ENCODE results near the gene PDIA2. TPM values are rescaled to one million over a fixed set of nuclear protein-coding genes. Genes with fewer than 3 reads are reported as not detected.

PDIA2 gene
- total RNA-seq, 1 donor from 2014 or later = not detected

DNA sequence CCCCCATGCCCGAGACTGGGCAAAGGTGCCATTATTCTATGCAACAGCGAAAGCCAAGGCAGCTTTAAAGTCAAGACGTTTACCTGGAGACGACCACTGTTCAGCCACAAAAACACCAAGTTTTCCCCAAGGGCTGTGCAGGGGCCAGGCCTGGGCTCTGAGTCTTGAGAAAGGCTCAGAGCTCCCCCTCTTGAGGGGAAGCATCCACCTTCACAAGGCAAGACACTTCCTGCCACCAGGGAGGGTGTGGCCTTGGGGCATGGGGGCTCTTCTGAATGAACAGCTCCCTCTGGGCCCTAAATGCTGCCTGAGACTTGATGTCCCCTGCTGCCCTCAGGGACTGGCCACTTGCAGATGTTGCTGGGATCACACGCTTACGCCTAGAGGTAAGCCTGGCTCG, 26.5 kb downstream of the PDIA2 start:
- Histone ChIP-seq H3K36me3 (peaks cover 79% of the 10 kb centered on the region), H3K27me3 (ENCODE audit: low read depth) (no peaks in the 10 kb centered on the region), H3K9me3 (no peaks in the 10 kb centered on the region), H3K4me3 (no peak overlapping the region), H3K27ac (no peak overlapping the region), H3K4me1 (no peaks in the 10 kb centered on the region)
- intact Hi-C loops (cut with DNase I) = no loop called here
- ATAC-seq (no peak), DNase-seq (no peak)
- TF ChIP-seq, protein P1, sequence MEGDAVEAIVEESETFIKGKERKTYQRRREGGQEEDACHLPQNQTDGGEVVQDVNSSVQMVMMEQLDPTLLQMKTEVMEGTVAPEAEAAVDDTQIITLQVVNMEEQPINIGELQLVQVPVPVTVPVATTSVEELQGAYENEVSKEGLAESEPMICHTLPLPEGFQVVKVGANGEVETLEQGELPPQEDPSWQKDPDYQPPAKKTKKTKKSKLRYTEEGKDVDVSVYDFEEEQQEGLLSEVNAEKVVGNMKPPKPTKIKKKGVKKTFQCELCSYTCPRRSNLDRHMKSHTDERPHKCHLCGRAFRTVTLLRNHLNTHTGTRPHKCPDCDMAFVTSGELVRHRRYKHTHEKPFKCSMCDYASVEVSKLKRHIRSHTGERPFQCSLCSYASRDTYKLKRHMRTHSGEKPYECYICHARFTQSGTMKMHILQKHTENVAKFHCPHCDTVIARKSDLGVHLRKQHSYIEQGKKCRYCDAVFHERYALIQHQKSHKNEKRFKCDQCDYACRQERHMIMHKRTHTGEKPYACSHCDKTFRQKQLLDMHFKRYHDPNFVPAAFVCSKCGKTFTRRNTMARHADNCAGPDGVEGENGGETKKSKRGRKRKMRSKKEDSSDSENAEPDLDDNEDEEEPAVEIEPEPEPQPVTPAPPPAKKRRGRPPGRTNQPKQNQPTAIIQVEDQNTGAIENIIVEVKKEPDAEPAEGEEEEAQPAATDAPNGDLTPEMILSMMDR (IDR thresholded peaks at IDR 0.05) = no peak

DNA sequence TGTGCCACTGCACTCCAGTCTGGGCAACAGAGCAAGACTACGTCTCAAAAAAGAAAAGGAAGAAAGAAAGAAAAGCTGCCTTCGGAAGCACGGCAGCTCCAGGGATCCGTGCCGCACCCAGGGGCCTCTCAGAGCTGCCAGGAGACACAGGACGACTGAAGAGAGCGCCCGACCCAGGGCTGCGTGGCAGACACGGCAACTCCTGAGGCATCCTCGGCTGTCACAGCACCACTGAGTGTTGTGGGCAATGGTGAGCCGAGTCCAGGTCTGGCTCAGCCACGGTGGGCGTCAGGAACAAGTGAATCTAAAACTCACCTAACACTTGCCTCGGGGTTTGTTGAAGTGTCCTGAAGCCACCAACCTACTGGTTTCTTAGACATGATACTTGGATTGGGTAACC, 28.8 kb downstream of the PDIA2 start:
- H3K36me3 ChIP-seq = peaks cover 69% of the 10 kb centered on the region
- H3K9me3 ChIP-seq = no peaks in the 10 kb centered on the region
- ATAC-seq (no peak), DNase-seq (no peak)
- no peak overlapping the region for H3K4me3 ChIP-seq
- H3K27me3 ChIP-seq (ENCODE audit: low read depth) = no peaks in the 10 kb centered on the region
- TF ChIP-seq, protein P1 (IDR thresholded peaks at IDR 0.05) = no peak
- no peaks in the 10 kb centered on the region for H3K4me1 ChIP-seq
- intact Hi-C loops (cut with DNase I) = no loop called here
- H3K27ac ChIP-seq = no peak overlapping the region

GRCh38 chr16:314351-314750, 31.4 kb downstream of the PDIA2 start:
- no peak for ATAC-seq
- Histone ChIP-seq H3K4me1 (no peaks in the 10 kb centered on the region), H3K9me3 (no peaks in the 10 kb centered on the region), H3K27me3 (ENCODE audit: low read depth) (no peaks in the 10 kb centered on the region), H3K27ac (no peak overlapping the region), H3K36me3 (peaks cover 57% of the 10 kb centered on the region), H3K4me3 (no peak overlapping the region)
- TF ChIP-seq, protein P1 (IDR thresholded peaks at IDR 0.05) = no peak
- DNase-seq = no peak
- intact Hi-C loops (cut with DNase I) = no loop called here

DNA sequence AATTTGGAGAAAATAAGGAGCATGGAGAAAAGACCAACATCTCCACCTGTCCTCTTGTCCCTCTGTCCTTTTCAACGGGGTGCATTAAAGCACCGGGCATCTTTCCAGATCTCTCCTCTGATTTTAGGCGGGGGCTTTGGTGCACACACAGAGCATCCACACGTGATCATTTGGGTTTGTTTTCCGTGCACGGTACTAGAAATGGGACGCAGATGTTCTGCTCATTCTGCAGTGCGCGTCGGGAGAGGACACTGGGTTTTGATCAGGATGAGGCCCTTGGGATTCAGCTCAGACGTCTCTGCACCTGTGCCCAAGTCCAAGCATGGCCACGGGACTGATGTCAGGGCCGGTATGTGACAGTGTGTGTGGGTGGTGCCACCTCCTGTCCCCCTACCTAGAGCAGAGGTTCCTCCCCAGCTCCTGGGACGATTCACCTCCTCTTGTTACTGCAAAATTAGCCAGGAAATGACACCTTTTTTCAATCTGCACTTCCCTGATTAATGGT, 31.9 kb downstream of the PDIA2 start:
- intact Hi-C loops (cut with DNase I) = no loop called here
- Histone ChIP-seq H3K9me3 (no peaks in the 10 kb centered on the region), H3K4me1 (no peaks in the 10 kb centered on the region), H3K27me3 (ENCODE audit: low read depth) (no peaks in the 10 kb centered on the region), H3K4me3 (no peak overlapping the region), H3K27ac (no peak overlapping the region), H3K36me3 (peaks cover 52% of the 10 kb centered on the region)
- no peak for ATAC-seq
- TF ChIP-seq, protein P1 (IDR thresholded peaks at IDR 0.05) = no peak
- DNase-seq = no peak

DNA sequence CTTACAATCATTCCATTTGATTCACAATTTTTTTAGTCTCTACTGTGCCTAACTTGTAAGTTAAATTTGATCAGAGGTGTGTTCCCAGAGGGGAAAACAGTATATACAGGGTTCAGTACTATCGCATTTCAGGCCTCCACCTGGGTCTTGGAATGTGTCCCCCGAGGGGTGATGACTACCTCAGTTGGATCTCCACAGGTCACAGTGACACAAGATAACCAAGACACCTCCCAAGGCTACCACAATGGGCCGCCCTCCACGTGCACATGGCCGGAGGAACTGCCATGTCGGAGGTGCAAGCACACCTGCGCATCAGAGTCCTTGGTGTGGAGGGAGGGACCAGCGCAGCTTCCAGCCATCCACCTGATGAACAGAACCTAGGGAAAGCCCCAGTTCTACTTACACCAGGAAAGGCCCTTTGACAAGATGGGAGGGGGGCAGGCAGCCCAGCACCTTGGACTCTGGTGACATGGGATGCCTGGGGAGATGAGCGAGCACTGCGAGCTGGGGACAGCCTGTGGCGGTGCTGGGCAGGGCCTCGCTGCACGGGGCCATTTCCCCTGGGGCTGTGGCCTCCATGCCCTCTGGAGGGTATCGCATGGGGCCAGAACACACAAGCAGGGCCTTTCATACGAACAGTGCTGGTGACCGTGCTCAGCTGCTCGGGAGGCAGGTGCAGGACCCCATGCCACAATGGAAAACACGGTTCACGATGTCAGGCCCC, 33.9 kb downstream of the PDIA2 start:
- ATAC-seq (no peak), DNase-seq (no peak)
- Histone ChIP-seq H3K4me3 (no peak overlapping the region), H3K9me3 (no peaks in the 10 kb centered on the region), H3K27me3 (ENCODE audit: low read depth) (no peaks in the 10 kb centered on the region), H3K4me1 (peaks cover 4% of the 10 kb centered on the region), H3K27ac (no peak overlapping the region), H3K36me3 (peaks cover 40% of the 10 kb centered on the region)
- TF ChIP-seq, protein P1 (IDR thresholded peaks at IDR 0.05) = no peak
- intact Hi-C loops (cut with DNase I) = no loop called here

All from lower lobe of right lung (tissue), 2 donors.